ENCODE measurements around the gene PTPRG. TPM values are rescaled to one million over a fixed set of nuclear protein-coding genes. Genes with fewer than 3 reads are reported as not detected.

Gene PTPRG
- total and polyA plus RNA-seq, 11 donors: 8.0 to 48.5 (median 35.4) TPM

DNA sequence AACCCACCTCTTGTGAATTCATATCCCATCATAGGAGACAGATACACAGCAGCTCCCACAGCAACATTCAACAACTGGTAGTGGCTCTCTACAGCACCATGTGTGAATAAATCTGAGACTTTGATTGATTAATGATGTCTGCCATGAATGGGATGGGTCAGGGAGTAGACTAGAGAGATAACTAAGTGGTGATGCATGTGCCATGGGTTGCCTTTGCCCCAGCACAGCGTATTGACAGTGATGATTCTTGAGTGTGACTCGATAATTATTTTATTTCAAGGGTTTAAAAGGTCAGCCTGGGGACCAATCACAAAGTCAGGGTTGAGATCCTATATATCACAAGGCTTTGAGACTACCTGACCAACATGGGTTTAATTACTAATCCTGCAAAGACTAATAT is 295.9 kb downstream of the PTPRG start:
- Histone ChIP-seq H3K27me3 (no peaks in the 10 kb centered on the region), H3K4me1 (peaks cover 0 to 78% (median 36%) of the 10 kb centered on the region in 12 donors), H3K9me3 (peaks cover 0 to 6% (median 0%) of the 10 kb centered on the region in 12 donors), H3K4me3 (no peak overlapping the region), H3K27ac (no peak overlapping the region), H3K36me3 (no peaks in the 10 kb centered on the region)
- intact Hi-C loops (cut with DNase I): loop anchor here in 9 of 10 donors (2.0 to 5.0 kb wide), 7 partner anchors 70 to 330 kb away; partner anchors contain the start of gene PTPRG (in 4 of the 9)
- WGBS, 4 donors: 89 to 93% (median 91%) methylated on average over 2 of the region's 2 CpGs
- ATAC-seq: no peak
- no peak for DNase-seq
- no peak for TF ChIP-seq POLR2A (IDR thresholded peaks at IDR 0.05)
- TF ChIP-seq, protein P1, sequence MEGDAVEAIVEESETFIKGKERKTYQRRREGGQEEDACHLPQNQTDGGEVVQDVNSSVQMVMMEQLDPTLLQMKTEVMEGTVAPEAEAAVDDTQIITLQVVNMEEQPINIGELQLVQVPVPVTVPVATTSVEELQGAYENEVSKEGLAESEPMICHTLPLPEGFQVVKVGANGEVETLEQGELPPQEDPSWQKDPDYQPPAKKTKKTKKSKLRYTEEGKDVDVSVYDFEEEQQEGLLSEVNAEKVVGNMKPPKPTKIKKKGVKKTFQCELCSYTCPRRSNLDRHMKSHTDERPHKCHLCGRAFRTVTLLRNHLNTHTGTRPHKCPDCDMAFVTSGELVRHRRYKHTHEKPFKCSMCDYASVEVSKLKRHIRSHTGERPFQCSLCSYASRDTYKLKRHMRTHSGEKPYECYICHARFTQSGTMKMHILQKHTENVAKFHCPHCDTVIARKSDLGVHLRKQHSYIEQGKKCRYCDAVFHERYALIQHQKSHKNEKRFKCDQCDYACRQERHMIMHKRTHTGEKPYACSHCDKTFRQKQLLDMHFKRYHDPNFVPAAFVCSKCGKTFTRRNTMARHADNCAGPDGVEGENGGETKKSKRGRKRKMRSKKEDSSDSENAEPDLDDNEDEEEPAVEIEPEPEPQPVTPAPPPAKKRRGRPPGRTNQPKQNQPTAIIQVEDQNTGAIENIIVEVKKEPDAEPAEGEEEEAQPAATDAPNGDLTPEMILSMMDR (IDR thresholded peaks at IDR 0.05): no peak

DNA sequence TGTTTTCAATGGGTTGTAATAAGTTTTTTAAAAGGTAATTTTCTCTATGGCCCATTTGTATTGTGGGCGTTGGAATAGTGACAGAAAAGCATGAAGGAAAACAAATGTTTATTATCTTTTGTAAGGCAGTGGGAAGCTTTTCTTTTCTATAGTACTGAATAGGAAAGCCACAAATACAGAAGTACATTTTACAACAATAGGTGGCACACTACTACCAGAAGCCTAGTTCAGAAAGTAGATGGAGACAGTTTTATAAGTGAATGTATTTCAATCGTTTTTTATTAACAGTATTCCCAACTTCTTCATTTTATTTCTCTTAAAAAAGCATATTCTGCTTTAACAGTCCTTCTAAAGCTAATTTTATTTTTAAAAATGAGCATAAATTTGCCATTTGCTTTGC is 296.7 kb downstream of the PTPRG start:
- Histone ChIP-seq H3K4me1 (peaks cover 0 to 83% (median 40%) of the 10 kb centered on the region in 12 donors), H3K27ac (peak overlapping the region in 1 of 12 donors; percentile 10), H3K4me3 (no peak overlapping the region), H3K27me3 (no peaks in the 10 kb centered on the region), H3K9me3 (peaks cover 0 to 6% (median 0%) of the 10 kb centered on the region in 12 donors), H3K36me3 (no peaks in the 10 kb centered on the region)
- intact Hi-C loops (cut with DNase I): loop anchor here in 8 of 10 donors (1.0 to 5.0 kb wide), 6 partner anchors 69 to 329 kb away; partner anchors contain the start of gene PTPRG (in 4 of the 8)
- TF ChIP-seq POLR2A (IDR thresholded peaks at IDR 0.05): no peak
- TF ChIP-seq, protein P1 (IDR thresholded peaks at IDR 0.05): peak; percentile 34 to 78 (median 66)
- DNase-seq: no peak
- ATAC-seq: peak in 2 of 4 donors; percentile 53 to 59
- WGBS, 4 donors: 3 to 7% (median 6%) methylated on average over 2 of the region's 2 CpGs

DNA sequence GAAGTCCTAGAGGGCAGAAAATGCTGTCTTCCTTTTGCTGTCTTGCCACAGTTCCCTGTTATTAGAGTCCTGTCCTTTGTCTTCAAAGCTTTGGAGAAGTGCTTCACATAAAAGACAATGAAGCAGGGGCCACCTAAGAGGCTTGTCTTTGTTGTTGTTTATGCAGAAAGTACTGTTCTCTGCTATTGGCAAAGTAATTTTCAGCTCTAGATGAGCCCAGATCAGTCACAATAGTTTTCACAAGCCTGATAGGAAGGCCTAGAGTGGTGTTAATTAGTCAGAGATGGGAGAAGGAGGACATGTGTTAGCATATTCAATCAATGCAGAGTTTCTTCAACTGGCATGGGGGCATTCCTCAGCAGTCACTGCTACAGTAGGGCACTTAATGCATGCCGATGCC is 300.0 kb downstream of the PTPRG start:
- H3K4me1 ChIP-seq: peaks cover 0 to 78% (median 35%) of the 10 kb centered on the region in 12 donors
- no peak overlapping the region for H3K4me3 ChIP-seq
- H3K27me3 ChIP-seq: no peaks in the 10 kb centered on the region
- H3K27ac ChIP-seq: no peak overlapping the region
- DNase-seq (no peak), ATAC-seq (no peak)
- H3K36me3 ChIP-seq: no peaks in the 10 kb centered on the region
- H3K9me3 ChIP-seq: peaks cover 0 to 6% (median 0%) of the 10 kb centered on the region in 12 donors
- intact Hi-C loops (cut with DNase I): loop anchor here in 5 of 10 donors (5.0 to 10.0 kb wide), 5 partner anchors 61 to 326 kb away; no protein-coding TSS in a partner anchor
- TF ChIP-seq, protein P1 (IDR thresholded peaks at IDR 0.05): no peak
- TF ChIP-seq POLR2A (IDR thresholded peaks at IDR 0.05): no peak
- WGBS, 4 donors: 78 to 91% (median 88%) methylated on average over 1 of the region's 1 CpG

DNA sequence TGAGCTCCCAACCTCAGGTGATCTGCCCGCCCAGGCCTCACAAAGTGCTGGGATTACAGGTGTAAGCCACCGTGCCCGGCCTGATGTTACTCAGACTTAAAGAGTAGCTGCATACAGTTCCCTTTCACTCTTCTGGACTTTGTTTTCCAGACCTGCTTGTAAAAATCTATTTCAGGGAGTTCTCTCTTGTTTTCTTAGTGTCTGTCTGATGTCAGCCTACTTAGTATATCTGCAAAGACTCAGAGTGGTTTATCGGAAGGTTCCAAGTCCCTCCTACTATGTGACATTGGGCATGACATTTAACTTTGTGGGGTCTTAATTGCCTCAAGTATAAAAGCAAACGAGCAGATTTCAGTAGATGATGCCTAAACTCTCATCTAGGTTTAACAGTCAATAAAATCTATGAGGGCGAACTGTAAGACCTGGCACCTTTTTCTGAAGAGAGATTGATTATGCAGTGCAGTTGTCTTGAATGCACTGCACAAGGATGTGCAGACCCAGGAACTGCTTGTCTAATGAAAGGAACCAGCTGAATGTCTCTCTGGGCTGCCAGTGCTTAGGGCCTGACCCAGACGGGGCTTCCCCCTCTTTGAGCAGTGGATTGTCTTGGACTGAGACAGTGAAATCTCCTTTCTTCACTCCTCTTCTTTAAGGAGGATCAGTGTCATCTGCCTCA is 301.4 kb downstream of the PTPRG start:
- 63 to 73% (median 66%) methylated on average over 7 of the region's 7 CpGs for WGBS, 4 donors
- Histone ChIP-seq H3K9me3 (peaks cover 0 to 6% (median 0%) of the 10 kb centered on the region in 12 donors), H3K27ac (peak overlapping the region in 8 of 12 donors; percentile 10 to 48 (median 24)), H3K4me1 (peaks cover 0 to 79% (median 34%) of the 10 kb centered on the region in 12 donors), H3K27me3 (no peaks in the 10 kb centered on the region), H3K36me3 (no peaks in the 10 kb centered on the region), H3K4me3 (no peak overlapping the region)
- no peak for DNase-seq
- intact Hi-C loops (cut with DNase I): loop anchor here in 5 of 10 donors (5.0 to 10.0 kb wide), 5 partner anchors 60 to 325 kb away; no protein-coding TSS in a partner anchor
- TF ChIP-seq, protein P1 (IDR thresholded peaks at IDR 0.05): no peak
- no peak for TF ChIP-seq POLR2A (IDR thresholded peaks at IDR 0.05)
- ATAC-seq: peak in 3 of 4 donors; percentile 46 to 70 (median 62)
